ENCODE results near the gene SETD2.

- TF ChIP-seq CTCF (IDR thresholded peaks at IDR 0.05; ENCODE audit: low read length), result no peak
- no peak for TF ChIP-seq EZH2 (IDR thresholded peaks at IDR 0.05; ENCODE audit: borderline replicate concordance, low read length)
Observed at GRCh38 chr3:46992231-46992630, 171.7 kb downstream of the SETD2 start.

Measured in OCI-LY1 (cell line).